GM12878 (cell line): Measurements from ENCODE around the gene SUSD5.

Experiments used
- CREM ChIP-seq: IDR thresholded peaks from 2 replicates; pipeline ENCODE4 v1.6.1; 2014; ENCODE audit warnings: antibody characterized with exemption, low read depth
- ESRRA ChIP-seq: IDR thresholded peaks from 2 replicates; pipeline ENCODE4 v1.6.1; 2012; ENCODE audit warnings: mild to moderate bottlenecking, low read length, improper control_type of control experiment
- EZH2 ChIP-seq: IDR thresholded peaks from 2 replicates; pipeline ENCODE4 v1.6.1; 2012; ENCODE audit warnings: low read depth, mild to moderate bottlenecking, control low read depth, inconsistent platforms, low read length, borderline replicate concordance; ENCODE audit not compliant: control insufficient read depth
- MYB ChIP-seq: fragments of 150-350 bp; IDR thresholded peaks from 2 replicates; pipeline ENCODE4 v1.6.1; 2014; ENCODE audit warnings: mild to moderate bottlenecking, low read depth, low read length, borderline replicate concordance
- TF ChIP-seq, protein P1 (sequence below): fragments of 450-650 bp; IDR thresholded peaks from 2 replicates; pipeline ENCODE4 v1.6.1; 2017; ENCODE audit warnings: mild to moderate bottlenecking, low read depth, inconsistent platforms; ENCODE audit not compliant: poor library complexity, severe bottlenecking
- TF ChIP-seq, protein P2 (sequence below), 3 experiments: IDR thresholded peaks in 2 of 3; conservative IDR thresholded peaks in 1 of 3; 2 replicates each; pipeline ENCODE4 v1.5.1; 2011; ENCODE audit warnings: low read depth in 3 of 3, low read length in 3 of 3, mild to moderate bottlenecking in 3 of 3, control low read depth in 2 of 3, moderate library complexity in 2 of 3, inconsistent platforms in 1 of 3, mixed read lengths in 1 of 3; ENCODE audit not compliant: control insufficient read depth in 2 of 3, insufficient read depth in 1 of 3; ENCODE audit errors: extremely low read depth in 1 of 3

- TF ChIP-seq EZH2, result no peak
- TF ChIP-seq ESRRA, result no peak
- TF ChIP-seq, protein P1, sequence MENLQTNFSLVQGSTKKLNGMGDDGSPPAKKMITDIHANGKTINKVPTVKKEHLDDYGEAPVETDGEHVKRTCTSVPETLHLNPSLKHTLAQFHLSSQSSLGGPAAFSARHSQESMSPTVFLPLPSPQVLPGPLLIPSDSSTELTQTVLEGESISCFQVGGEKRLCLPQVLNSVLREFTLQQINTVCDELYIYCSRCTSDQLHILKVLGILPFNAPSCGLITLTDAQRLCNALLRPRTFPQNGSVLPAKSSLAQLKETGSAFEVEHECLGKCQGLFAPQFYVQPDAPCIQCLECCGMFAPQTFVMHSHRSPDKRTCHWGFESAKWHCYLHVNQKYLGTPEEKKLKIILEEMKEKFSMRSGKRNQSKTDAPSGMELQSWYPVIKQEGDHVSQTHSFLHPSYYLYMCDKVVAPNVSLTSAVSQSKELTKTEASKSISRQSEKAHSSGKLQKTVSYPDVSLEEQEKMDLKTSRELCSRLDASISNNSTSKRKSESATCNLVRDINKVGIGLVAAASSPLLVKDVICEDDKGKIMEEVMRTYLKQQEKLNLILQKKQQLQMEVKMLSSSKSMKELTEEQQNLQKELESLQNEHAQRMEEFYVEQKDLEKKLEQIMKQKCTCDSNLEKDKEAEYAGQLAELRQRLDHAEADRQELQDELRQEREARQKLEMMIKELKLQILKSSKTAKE, result no peak
- TF ChIP-seq, protein P2, sequence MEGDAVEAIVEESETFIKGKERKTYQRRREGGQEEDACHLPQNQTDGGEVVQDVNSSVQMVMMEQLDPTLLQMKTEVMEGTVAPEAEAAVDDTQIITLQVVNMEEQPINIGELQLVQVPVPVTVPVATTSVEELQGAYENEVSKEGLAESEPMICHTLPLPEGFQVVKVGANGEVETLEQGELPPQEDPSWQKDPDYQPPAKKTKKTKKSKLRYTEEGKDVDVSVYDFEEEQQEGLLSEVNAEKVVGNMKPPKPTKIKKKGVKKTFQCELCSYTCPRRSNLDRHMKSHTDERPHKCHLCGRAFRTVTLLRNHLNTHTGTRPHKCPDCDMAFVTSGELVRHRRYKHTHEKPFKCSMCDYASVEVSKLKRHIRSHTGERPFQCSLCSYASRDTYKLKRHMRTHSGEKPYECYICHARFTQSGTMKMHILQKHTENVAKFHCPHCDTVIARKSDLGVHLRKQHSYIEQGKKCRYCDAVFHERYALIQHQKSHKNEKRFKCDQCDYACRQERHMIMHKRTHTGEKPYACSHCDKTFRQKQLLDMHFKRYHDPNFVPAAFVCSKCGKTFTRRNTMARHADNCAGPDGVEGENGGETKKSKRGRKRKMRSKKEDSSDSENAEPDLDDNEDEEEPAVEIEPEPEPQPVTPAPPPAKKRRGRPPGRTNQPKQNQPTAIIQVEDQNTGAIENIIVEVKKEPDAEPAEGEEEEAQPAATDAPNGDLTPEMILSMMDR (IDR thresholded peaks at IDR 0.05 in 2 of 3, conservative IDR thresholded peaks at IDR 0.05 in 1 of 3; ENCODE audit: control insufficient read depth in 2 of 3, extremely low read depth in 1 of 3, insufficient read depth in 1 of 3, low read depth in 3 of 3, low read length in 3 of 3), result no peak
- no peak for TF ChIP-seq CREM
- no peak for TF ChIP-seq MYB
Measured at GRCh38 chr3:33219175-33219487, 521 bp upstream of the SUSD5 start.
